GM21360 (cell line): ENCODE measurements around the gene ZNF609.
"Not testable (repeated sequence)": the region's sequence is repeated elsewhere in the genome, so short reads cannot be mapped to it uniquely, and the experiment has no call there.

Experiments
- ATAC-seq: cut with Tn5 transposase; IDR thresholded peaks from one replicate; pipeline ENCODE4 v1.9.1; 2021; ENCODE audit warnings: mild to moderate bottlenecking, moderate library complexity; ENCODE audit not compliant: unreplicated experiment

The ZNF609 gene

DNA sequence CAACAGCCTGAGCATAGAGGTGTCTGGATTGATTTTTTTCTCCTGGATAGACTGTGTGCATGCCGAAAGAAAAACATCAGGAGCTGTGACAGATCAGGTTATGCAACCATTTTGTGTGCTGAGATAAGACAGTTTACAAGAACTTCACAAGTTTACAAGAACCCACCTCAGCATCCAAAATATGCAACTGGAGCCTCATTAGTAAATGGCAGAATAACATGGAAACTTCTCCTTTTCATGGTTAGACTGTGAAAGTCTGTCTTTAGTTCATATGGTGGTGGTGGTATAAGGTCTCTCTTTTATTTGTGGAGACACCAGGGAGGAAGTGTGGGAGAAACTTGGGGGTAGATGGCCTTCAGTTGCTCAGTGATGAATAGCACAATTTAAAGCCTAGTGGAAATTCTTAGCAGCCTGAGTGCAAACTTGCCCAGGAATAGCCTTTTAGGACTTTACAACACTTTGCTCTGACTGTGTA, 3.7 kb upstream of the ZNF609 start:
- ATAC-seq, result no peak

DNA sequence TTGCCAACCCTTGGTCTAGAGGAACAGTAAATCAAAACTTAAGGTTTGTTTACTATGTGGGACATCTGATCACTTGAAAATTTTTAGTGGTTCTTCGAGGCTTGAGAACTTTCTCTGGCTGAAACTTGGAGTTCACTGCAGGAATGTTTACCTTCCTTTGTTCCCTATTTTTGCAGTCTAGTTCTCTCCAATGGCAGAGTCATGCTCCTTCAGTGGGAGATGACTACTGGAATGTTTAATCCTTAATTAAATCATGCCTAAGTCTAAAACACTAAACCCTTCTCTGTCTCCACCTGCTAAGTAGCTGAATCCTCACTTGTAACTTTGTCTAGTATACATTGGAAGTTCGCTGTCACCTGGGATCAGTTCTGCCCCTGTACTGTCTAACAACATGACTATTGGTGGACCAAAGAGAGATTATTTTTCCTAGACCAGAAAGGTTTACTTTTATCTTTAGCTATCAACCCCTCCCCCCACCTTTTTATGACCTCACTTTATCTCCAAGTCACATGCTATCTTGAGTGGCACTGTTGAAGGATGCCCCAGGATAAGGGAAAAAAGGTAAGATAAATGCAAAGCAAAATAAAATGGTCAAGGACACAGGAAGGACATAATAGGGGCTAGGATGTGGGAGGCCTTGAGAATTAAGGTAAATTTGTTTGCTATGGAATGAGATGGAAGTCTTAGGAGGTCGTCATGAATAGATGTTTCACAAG, 1.2 kb upstream of the ZNF609 start:
- no peak for ATAC-seq

- ATAC-seq, result no peak
These were observed 644 bp downstream of the ZNF609 start for GRCh38 chr15:64460724-64461720.

DNA sequence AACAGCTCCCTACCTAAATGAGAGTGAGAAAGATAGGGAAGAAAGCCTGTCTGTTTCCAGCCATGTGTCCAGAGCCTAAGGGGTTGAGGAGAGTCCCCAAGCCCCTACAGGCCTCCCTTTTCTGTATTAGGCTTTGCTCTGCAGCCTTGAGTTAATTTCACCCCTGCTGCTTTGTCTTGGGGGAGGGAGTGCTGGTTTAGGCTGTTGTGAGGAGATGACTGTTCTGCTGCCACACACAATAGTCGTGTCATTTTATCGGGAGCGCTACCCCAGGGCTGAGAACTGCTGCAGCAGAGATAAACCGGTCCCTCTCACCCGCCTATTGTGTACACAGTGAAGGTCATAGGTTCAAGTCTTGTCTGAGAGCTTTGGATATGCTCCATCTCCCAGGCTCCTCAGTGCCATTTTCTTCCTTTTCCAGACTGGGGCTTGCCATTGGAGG, 1.4 kb downstream of the ZNF609 start:
- ATAC-seq, result no peak

GRCh38 chr15:64462492-64462891, 2.1 kb downstream of the ZNF609 start:
- no peak for ATAC-seq

- no peak for ATAC-seq
These were observed 4.1 kb downstream of the ZNF609 start for GRCh38 chr15:64464276-64465005.

DNA sequence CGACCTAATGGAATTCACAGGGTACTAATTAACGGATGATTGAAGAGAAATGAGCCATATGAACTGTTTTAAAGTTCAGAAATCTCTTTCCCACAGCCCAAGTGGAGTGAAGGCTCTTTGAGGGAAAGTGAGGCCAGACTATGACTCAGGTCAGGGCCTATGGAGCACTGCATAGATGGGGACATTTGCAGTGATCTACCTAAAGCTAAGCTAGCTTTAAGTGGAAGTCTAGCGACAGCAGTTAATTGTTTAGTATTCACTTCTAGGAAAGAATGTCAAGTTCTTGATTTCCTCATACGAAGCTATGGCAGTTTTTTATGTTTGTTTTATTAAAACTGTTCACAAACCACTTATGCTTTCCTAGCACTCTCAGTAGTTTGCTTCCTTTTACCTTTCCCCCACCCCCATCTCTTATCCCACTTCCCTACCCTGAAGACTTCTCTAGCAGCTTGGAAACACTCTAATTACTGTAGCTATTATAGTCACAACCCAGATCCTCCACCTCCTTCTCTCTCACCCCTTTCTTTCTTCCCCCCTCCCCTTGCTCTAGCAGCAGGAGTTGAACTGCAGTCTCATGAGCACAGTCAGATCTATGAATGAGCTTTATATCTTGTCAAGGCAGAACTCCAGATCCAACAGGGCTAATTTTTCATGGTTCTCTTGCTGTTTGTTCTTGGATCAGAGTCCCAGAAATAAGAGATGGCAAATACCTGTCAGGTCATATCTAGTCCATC, 6.2 kb downstream of the ZNF609 start:
- ATAC-seq, result no peak

DNA sequence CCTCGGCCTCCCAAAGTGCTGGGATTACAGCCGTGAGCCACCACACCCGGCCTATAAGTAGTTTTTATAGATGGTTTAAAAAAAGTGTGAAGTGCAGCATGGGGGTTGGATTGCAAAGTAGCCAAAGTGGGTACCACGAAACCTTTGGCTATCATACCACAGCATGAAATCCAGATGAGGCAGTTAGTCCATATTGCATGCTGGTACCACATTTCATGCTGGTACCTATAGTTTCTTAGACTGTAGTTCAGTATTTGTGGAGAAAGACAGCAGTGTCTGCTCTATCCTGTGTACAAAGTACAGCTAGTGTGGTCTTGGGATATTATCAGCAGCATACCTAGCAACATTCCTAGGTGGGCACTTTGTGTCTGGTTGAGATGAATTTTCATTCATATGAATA, 11.8 kb downstream of the ZNF609 start:
- no peak for ATAC-seq

DNA sequence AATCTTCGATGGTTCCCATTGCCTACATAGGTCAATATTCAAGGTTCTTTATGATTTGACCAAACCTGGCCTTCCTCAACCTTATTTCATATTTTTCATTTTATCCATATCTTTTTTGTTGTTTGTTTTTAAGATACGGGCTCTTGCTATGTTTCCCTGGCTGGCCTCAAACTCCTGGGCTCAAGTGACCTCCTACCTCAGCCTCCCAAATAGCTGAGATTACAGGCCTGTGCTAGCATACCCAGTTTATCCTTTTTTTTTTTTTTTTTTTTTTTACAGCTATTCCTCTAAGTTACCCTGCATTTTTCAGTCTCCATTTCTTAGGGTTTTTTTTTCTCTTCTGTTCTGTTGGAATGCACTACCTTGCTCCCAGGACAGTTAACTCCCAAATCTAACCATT, 14.5 kb downstream of the ZNF609 start:
- ATAC-seq, result no peak

DNA sequence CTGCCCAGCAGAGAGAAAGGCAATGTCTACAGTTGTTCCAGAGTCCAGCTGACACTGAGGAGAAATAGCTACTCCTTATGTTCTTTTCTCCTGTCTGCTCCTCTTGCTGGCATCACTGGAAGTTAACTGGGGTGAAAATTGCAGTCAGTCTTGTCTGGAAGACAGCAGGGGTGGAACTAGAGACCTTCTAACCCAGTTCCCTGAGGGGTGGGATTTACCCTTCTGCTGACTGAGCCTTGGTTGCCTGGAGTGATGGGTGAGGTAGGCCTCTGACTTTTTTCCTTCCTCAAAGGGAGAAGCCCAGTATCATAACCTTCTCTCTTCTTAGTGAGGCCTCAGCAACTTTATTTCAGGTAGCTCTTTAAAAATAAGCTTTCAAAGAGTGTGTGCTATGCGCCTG, 16.2 kb downstream of the ZNF609 start:
- no peak for ATAC-seq

DNA sequence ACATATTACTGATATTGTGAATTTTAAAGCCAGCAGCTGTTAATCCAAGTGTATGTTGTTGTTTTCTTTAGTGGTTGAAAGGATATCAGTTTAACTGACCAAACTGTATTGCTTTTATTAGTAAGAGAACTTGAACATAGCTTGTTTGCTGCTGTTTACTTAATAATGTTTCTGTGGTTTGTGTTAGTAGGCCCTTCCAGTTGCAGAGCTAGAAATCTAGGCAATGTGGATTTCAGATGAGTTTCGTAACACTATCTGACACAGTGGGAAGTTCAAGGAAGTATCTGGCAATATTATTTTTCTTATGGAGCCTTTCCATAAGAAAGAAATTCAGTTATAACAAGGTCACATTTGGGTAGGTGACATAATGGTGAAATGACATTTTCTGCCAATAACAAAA, 18.5 kb downstream of the ZNF609 start:
- no peak for ATAC-seq

DNA sequence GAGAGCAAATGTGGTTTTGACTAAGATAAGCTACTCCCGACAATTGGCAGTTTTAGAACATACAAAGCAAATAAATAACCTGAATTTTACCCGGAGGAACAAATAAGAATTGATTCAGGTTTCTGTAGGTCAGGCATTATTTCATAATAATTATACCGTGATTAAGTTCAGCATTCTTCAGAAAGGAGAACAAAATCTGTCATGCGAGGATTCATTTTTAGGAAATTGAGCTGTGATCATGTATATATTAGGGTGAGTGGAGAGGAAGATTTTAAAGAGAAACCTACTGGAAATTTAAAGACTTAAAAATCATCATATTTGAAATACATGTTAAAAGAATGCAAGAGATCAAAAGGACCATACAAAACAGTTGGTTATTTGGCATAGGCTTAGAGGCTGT, 20.5 kb downstream of the ZNF609 start:
- no peak for ATAC-seq

DNA sequence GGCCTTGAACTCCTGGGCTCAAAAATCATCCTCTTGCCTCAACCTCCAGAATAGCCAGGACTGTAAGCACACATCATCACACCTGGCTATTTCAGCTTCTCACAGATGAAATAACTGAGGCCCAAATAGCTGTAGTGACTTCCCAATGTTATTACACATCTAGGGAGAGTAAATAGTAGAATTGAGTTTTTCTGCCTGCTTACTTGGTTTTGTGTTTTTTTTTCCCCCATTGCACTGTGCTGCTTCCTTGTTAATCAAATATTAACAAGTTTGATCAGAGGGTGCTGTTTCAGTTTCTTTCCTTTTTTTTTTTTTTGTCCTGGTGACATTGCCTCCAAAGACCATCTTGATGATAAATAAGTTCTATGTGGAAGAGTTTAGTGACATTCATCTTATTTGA, 23.4 kb downstream of the ZNF609 start:
- ATAC-seq, result no peak

GRCh38 chr15:64485796-64486195, 25.4 kb downstream of the ZNF609 start:
- no peak for ATAC-seq

DNA sequence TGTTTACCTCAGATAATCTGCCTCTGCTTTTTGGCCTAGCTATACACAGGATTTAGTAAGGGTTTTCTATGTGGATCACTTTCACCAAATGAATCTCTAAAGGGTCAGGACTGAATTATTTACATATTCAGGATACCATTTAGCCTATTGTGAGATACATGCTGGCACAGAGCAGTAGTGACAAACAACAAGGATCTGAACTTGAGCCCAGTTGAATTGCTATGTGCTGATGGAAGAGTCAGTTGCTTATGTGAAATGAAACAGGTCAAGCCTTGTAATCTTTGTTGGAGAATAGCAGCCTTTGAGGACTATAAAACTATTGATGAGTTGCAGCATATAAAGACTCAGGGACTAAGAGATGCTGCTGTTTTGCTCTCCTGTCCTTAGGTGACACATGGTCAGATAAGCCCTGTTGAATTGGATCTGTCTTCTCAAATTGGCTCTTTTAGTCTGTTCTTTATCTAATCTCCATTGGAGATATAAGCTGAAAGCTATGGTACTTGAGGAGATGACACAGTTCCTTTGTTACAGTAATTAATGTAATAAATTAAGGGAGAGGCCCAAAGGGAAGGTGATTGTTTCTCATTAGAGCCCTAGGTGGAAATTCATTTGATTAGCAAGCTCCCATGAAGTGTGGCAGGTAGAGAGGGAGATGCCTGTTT, 30.4 kb downstream of the ZNF609 start:
- no peak for ATAC-seq

GRCh38 chr15:64493641-64494040, 33.3 kb downstream of the ZNF609 start:
- no peak for ATAC-seq

GRCh38 chr15:64495968-64496367, 35.6 kb downstream of the ZNF609 start:
- not testable (repeated sequence) for ATAC-seq

DNA sequence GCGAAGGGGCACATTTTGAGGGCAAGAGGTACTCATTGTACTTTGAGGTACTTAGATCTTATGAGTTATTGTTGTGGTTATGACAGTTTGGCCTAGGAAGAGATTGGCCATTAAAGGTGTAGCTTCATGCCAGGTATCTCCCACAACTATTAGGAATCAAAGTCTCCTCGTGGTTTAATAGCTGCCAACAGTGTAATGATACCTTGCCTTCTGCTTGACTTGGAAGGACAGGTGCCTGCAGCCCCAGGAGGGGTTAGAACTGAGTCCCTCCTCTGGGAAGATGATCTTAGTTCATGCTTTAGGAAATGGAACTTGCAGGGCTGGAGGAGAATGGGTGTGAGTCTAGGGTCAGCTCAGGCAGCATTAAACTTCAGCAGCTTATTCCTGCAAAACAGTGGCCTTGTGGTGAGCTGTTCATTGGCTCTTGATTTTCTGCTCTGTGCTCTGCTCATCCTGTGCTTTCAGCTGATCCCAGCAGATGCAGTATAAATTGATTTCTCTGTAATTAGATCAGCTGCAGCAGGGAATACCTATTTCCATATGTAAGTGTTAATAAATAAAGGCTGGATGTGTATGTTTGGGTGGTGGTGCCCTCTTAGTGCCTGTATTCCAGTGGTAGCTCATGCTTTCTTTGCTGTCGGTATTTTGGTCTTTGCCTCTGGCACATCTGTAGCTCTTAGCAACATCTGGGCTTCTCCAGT, 40.5 kb downstream of the ZNF609 start:
- no peak for ATAC-seq

DNA sequence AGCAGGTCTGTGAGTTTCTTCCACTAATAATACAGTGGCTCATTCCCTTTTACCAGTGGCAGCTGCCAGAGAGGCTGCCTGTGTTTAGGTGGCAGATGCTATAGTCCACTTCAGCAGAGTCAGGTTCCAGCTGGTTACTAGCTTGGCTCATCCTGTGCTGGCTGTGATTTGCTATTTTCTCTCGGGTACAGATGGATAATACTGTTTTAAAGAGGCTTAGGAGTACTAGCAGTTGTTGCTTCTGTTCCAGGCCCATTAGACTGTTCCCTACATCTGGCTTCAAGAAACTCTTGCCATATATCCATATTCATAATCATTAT, 41.0 kb downstream of the ZNF609 start:
- no peak for ATAC-seq

GRCh38 chr15:64502151-64502550, 41.8 kb downstream of the ZNF609 start:
- ATAC-seq, result no peak
